NB4 (cell line): Measurements from ENCODE around the gene TMBIM4.

Experiments used
- DNase-seq: peaks from one replicate; pipeline ENCODE4 v3.0.0; 2010; ENCODE audit warnings: low read depth
- H3K4me3 ChIP-seq: one replicate; pipeline ENCODE4 v1.5.1; 2011; ENCODE audit warnings: mild to moderate bottlenecking, low read depth, low read length, moderate library complexity
- CTCF ChIP-seq: IDR thresholded peaks from one replicate; pipeline ENCODE4 v1.5.1; 2012; ENCODE audit warnings: low read depth, low read length
- MAX ChIP-seq: IDR thresholded peaks from 2 replicates; pipeline ENCODE4 v1.6.1; 2011; ENCODE audit warnings: low read depth, low read length
- MYC ChIP-seq: IDR thresholded peaks from 2 replicates; pipeline ENCODE4 v1.6.1; 2011; ENCODE audit warnings: low read depth, low read length
- POLR2A ChIP-seq: IDR thresholded peaks from 2 replicates; pipeline ENCODE4 v1.6.1; 2011; ENCODE audit warnings: mild to moderate bottlenecking; ENCODE audit not compliant: insufficient read length; ENCODE audit errors: extremely low read depth

TMBIM4 gene

GRCh38 chr12:66141299-66141698 lies 28.5 kb downstream of the TMBIM4 start:
- no peak overlapping the region for H3K4me3 ChIP-seq
- DNase-seq: no peak
- TF ChIP-seq CTCF (no peak), POLR2A (no peak), MAX (no peak), MYC (no peak)

- TF ChIP-seq POLR2A (no peak), MAX (no peak), CTCF (no peak)
- peak; percentile 45 for DNase-seq
- H3K4me3 ChIP-seq: no peak overlapping the region
Measured at GRCh38 chr12:66140731-66141130, 29.1 kb downstream of the TMBIM4 start.

- TF ChIP-seq MYC (no peak), CTCF (no peak), POLR2A (no peak), MAX (no peak)
- no peak for DNase-seq
Measured at GRCh38 chr12:66139328-66139727, 30.5 kb downstream of the TMBIM4 start.

GRCh38 chr12:66137937-66138336 lies 31.9 kb downstream of the TMBIM4 start:
- no peak for DNase-seq
- no peak overlapping the region for H3K4me3 ChIP-seq
- TF ChIP-seq MAX (no peak), CTCF (no peak), POLR2A (no peak), MYC (no peak)

More at GRCh38 chr12:66139328-66139727, 30.5 kb downstream of the TMBIM4 start:
- no peak overlapping the region for H3K4me3 ChIP-seq

- peak; percentile 38 for DNase-seq
- peak overlapping the region; percentile 90 for H3K4me3 ChIP-seq
Measured at GRCh38 chr12:66132408-66132807, 37.4 kb downstream of the TMBIM4 start.

More at GRCh38 chr12:66132408-66132807, 37.4 kb downstream of the TMBIM4 start:
- no peak for TF ChIP-seq MAX
- TF ChIP-seq MYC: no peak
- TF ChIP-seq POLR2A: no peak
- no peak for TF ChIP-seq CTCF
